ENCODE measurements around the gene SLC66A1.

Gene SLC66A1

GRCh38 chr1:19326748-19327065 lies 14.6 kb downstream of the SLC66A1 start:
- no peak for DNase-seq

DNA sequence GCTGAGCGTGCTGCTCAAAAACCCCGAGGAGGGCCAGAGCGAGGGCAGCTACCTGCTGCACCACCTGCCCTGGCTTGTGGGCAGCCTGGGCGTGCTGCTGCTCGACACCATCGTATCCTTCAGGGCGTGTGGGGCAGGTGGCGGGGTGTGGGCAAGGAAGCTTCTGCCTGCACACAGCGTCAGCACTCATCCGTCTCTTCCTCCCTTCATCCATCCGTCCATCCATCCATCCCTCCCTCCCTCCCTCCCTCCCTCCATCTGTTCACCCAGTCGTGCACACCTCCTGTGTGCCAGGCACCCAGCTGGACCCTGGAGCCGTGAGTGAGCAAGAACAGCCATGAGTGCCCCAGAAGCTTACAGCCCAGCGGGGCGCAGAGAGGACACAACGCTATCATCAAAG lies 15.2 kb downstream of the SLC66A1 start:
- DNase-seq, result no peak

GRCh38 chr1:19327736-19328135 lies 15.6 kb downstream of the SLC66A1 start:
- no peak for DNase-seq

DNA sequence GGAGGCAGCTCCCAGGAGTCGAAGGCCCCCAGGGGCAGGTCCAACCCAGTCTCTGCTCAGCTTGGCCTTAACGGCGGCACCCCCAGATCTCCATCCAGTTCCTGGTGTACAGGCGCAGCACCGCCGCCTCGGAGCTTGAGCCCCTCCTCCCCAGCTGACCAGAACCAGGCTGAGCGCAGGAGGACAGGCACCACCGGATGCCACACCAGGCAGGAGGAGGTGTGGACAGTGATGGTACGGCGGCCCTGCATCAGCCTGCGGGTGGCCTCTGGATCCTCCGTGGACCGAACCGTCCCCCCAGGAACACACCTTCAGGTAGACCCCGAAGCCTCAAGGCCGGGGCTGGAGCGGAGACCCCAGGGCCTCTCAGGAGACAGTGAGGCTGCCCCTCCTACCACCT lies 16.4 kb downstream of the SLC66A1 start:
- DNase-seq, result no peak

- DNase-seq, result no peak
Observed at GRCh38 chr1:19329188-19329587, 17.1 kb downstream of the SLC66A1 start.

- DNase-seq, result no peak
Observed at GRCh38 chr1:19329611-19330010, 17.5 kb downstream of the SLC66A1 start.

GRCh38 chr1:19330449-19331135 lies 18.5 kb downstream of the SLC66A1 start:
- no peak for DNase-seq

- DNase-seq, result no peak
Observed at GRCh38 chr1:19331262-19331878, 19.2 kb downstream of the SLC66A1 start.

GRCh38 chr1:19332832-19333231 lies 20.7 kb downstream of the SLC66A1 start:
- DNase-seq, result no peak

- DNase-seq, result no peak
Observed at GRCh38 chr1:19333587-19334354, 21.6 kb downstream of the SLC66A1 start.

GRCh38 chr1:19336543-19336942 lies 24.4 kb downstream of the SLC66A1 start:
- no peak for DNase-seq

- no peak for DNase-seq
Observed at GRCh38 chr1:19337289-19337688, 25.2 kb downstream of the SLC66A1 start.

- no peak for DNase-seq
Observed at GRCh38 chr1:19338323-19338762, 26.2 kb downstream of the SLC66A1 start.

GRCh38 chr1:19339214-19339861 lies 27.2 kb downstream of the SLC66A1 start:
- DNase-seq, result no peak

DNA sequence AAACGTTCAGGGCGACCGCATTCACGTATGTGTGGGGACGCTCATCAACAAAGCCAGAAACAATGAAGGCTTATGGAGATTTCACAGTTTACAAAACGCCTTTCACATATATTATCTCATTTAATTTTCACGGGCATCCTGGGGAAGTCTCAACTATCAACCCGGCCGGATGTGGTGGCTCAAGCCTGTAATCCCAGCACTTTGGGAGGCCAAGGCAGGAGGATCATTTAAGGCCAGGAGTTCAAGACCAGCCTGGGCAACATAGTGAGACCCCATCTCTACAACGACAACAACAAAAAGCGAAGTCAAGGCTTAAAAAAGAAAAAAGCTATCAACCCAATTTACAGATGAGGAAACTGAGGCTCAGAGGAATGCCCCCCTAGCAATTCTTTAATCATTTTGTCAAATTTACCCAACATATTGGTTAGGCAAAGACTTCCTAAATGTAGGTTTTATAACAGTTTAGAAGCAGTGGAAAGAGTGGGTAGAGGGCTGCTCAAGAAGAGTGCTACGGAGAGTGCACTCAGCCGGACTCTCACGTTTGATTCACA lies 28.3 kb downstream of the SLC66A1 start:
- DNase-seq, result no peak

- no peak for DNase-seq
Observed at GRCh38 chr1:19341201-19342061, 29.3 kb downstream of the SLC66A1 start.

DNA sequence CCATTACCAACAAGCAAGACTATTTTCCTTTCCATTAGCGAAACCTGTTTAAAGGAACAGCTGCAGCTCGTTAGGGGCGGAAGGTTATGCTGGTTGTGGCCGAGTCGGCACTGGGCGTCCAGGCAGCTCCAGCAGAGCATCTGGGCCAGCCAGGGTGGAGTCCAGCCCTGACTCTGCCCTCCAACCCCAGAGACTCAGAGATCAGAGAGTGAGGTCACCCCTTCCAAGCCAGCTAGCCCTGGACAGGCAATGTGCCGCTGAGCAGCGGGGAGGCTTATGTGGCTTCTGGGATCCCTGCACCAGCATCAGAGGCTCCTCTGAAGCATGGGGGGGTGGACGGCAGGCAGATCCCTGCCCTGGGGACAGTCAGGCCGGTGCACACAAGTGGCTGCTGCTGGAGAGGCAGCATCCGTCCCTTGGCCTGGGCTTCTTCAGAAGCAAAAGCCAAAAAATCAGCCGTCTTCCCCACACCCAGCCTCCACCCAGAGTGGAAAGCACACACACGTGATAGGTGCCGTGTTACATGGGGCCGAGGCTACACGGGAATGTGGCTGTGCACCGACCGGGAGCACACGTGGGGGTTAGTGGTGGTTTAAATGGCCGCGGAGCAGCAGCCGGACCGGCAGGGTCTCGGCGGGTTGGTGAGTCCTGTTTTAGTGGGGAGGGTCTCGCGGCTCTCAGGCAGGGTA lies 30.1 kb downstream of the SLC66A1 start:
- no peak for DNase-seq

DNA sequence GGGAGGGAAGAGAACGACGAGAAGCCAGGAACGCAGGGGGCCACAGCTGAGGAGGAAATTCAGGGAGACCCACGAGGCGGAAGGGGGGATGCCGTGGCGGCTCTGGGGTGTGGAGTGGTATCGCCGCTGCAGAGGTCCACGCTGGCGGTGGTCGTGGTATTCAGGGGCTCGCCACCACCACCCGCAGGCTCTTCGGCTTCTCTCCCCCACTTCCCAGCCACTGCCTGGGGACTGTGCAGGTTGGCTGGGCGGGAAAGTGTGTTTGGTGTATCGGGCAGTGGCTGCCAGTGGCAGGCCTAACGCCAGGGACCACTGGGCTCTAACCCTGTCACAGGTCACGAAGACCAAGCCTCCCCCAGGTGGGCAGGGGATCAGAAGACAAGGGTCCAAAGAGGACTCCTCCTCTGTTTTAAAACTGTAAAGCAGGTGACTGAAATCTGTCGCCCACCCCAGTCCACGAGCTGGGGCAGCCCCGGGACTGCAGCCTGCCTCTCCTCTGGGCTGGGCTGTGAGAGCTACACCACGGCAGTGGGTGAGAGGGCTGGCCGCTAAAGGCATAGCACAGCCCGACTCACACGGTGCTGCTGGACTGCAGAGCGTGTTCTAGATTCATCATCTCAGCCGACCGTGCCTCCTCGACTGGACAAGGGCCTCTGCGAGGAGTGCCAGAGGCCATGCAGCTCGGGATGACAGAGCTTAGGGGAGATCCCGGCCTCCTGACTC lies 30.9 kb downstream of the SLC66A1 start:
- no peak for DNase-seq

DNA sequence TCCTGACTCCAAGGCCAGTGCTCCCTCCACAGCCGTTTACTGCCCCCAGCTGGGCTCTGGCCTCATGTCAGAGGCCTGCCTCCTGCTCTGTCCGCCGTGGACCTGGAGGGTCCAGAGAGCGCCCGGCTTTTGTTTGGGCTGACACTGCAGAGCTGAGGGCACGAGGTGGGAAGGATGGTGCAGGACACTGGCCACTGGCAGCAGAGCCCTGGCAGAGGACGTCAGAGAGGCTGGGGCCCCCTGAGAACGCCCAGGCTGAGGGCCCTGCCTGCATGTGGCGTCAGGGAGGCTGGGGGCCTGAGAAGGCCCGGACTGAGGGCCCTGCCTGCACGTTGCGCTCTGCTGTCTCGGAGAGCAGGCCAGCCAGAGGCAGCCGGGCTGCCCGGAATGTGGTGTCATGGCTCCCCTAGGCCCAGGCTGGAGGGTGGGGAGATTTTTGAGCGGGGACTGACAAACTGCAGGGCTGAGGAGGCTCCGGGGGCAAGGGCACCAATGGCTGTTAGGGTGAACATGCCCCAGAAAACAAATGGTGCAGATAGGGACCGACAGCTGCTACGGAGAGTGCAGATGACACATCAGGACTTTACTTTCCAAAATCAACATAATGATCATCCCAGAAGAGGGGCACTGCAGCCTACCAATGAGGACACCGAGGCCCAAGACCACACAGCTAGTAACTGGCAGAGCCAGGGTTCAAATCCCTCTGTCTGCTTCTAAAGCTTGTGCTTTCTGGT lies 31.7 kb downstream of the SLC66A1 start:
- DNase-seq, result no peak

DNA sequence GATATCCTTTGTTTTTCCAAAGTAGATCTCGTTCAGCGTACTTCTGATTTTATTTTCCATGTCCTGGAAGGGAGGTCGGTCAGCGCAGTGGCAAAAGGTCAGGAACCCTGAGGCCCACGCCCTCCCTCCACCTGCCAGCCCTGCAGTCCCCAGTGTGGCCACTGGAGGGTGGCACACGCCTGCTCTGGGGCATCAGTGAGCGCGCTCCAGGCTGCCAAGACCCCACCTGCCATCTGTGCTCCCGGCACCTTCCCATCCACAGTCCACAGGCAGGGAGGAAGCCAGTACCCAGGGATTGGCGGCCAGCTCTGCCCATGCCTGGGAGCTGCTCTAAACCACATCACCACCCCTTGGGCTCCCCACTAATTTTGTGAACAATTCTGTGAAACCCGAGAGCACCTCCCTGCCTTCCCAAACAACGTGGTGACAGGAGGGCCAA lies 32.3 kb downstream of the SLC66A1 start:
- DNase-seq, result no peak

Measured in NCI-H187 treated with DMSO at 0.1 percent for 48 hours (cell line).